HUES64 (cell line): ENCODE results near the gene ANKRD11.
A peak's percentile ranks its signal among the peaks of the same experiment; 100 is the strongest.
"Not testable (repeated sequence)": the region's sequence is repeated elsewhere in the genome, so short reads cannot be mapped to it uniquely, and the experiment has no call there.

ENCODE experiments used
- H3K27ac ChIP-seq: 2 replicates; pipeline ENCODE4 v1.7.0; 2013; ENCODE audit warnings: low read depth, low read length, inconsistent platforms
- H3K27me3 ChIP-seq: 2 replicates; pipeline ENCODE4 v1.6.1; 2013; ENCODE audit warnings: mild to moderate bottlenecking, low read length; ENCODE audit not compliant: insufficient read depth
- H3K36me3 ChIP-seq: 2 replicates; pipeline ENCODE4 v1.6.1; 2013; ENCODE audit warnings: mild to moderate bottlenecking, low read length; ENCODE audit not compliant: insufficient read depth
- H3K4me1 ChIP-seq: 2 replicates; pipeline ENCODE4 v1.6.1; 2013; ENCODE audit warnings: mild to moderate bottlenecking, low read length, moderate library complexity; ENCODE audit not compliant: insufficient read depth
- H3K4me3 ChIP-seq: 2 replicates; pipeline ENCODE4 v1.5.1; 2013; ENCODE audit warnings: mild to moderate bottlenecking, low read length, moderate library complexity
- H3K9ac ChIP-seq: 2 replicates; pipeline ENCODE4 v1.6.1; 2013; ENCODE audit warnings: mild to moderate bottlenecking, low read depth, low read length
- H3K9me3 ChIP-seq: 2 replicates; pipeline ENCODE4 v1.6.1; 2013; ENCODE audit warnings: low read depth, low read length; ENCODE audit not compliant: insufficient read depth
- WGBS: fragments of 150-250, 120-280 bp; methylation state at CpG from one replicate; pipeline ENCODE4 v1.1.7; 2013; ENCODE audit warnings: missing lambda C conversion rate; 5-methylcytosine and 5-hydroxymethylcytosine counted together

The ANKRD11 gene

DNA sequence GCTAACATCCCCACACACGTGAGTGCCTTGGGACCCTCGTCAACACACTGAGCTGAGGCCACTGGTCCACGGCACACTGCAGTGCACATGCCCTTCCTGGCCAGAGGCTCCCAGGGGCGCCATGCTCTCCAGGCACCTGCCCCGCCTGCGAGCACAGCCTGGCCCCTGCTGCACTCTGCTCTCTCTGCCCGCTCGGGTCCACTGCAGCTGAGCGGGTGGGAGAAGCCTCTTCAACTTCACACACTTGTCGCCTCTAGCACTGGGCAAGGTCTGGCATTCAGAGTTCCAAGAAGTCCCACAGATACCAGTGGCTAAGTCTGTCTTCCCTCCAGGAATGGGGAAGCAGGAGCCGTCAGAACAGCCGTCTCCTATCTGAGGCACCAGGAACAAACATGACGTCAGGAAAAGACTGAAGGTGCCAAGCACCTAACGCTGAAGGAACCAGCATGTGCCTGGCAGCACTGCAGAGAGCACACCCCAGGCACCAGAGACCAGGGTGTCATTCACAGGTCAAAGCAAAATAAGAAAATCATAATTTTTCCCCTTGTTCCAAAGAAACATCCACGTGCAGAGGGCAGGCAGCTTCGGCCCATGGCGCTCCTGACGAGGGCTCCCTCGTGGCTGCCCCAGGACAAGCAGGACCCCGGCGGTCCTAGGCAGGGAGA lies 189.9 kb downstream of the ANKRD11 start:
- Histone ChIP-seq H3K36me3 (peaks cover 21% of the 10 kb centered on the region), H3K27me3 (no peaks in the 10 kb centered on the region), H3K4me1 (peaks cover 16% of the 10 kb centered on the region), H3K9me3 (no peaks in the 10 kb centered on the region), H3K9ac (no peak overlapping the region), H3K27ac (no peak overlapping the region), H3K4me3 (no peak overlapping the region)
- 89% methylated on average over 21 of the region's 21 CpGs for WGBS

DNA sequence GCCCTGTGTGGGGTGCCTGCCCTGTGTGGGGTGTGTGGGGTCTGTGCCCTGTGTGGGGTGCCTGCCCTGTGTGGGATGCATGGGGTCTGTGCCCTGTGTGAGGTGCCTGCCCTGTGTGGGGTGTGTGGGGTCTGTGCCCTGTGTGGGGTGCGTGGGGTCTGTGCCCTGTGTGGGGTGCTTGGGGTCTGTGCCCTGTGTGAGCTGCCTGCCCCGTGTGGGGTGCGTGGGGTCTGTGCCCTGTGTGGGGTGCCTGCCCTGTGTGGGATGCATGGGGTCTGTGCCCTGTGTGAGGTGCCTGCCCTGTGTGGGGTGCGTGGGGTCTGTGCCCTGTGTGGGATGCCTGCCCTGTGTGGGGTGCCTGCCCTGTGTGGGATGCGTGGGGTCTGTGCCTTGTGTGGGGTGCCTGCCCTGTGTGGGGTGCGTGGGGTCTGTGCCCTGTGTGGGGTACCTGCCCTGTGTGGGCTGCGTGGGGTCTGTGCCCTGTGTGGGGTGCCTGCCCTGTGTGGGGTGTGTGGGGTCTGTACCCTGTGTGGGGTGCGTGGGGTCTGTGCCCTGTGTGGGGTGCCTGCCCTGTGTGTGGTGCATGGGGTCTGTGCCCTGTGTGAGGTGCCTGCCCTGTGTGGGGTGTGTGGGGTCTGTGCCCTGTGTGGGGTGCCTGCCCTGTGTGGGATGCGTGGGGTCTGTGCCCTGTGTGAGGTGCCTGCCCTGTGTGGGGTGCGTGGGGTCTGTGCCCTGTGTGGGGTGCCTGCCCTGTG lies 190.8 kb downstream of the ANKRD11 start:
- H3K9me3 ChIP-seq, H3K4me3 ChIP-seq, H3K27me3 ChIP-seq, H3K9ac ChIP-seq, H3K27ac ChIP-seq: not testable (repeated sequence)
- WGBS: 98% methylated on average over 10 of the region's 10 CpGs
- peaks cover 14% of the 10 kb centered on the region for H3K36me3 ChIP-seq
- peaks cover 22% of the 10 kb centered on the region for H3K4me1 ChIP-seq

DNA sequence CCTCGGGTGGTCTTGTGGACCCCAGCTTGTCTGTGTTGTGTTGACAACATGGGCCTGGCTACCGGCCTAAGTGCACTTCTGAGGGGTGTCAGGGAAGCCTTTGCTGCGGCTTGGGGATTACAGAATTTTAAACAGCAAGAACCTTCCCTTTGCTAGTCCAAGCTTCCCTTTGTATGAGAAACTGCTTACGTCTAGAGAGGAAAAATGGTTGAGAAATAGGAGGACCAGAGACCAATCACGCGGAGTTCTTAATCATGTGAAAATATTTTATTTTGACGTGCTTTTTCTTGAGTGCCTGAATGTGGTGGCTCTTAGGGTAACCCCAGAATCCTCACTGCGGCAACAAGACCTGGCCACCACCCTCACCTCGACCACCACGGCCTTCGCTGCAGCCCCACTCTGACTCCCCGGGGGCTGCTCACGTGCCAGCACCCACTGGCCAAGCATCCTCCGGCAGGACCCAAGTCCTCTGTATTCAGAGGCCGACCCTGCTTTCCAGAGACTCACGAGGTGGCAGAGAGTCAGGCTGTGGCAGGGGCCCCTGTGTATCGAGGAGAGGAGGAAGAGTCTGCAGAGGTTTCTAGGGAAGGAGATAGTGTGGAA lies 191.6 kb downstream of the ANKRD11 start:
- no peaks in the 10 kb centered on the region for H3K27me3 ChIP-seq

DNA sequence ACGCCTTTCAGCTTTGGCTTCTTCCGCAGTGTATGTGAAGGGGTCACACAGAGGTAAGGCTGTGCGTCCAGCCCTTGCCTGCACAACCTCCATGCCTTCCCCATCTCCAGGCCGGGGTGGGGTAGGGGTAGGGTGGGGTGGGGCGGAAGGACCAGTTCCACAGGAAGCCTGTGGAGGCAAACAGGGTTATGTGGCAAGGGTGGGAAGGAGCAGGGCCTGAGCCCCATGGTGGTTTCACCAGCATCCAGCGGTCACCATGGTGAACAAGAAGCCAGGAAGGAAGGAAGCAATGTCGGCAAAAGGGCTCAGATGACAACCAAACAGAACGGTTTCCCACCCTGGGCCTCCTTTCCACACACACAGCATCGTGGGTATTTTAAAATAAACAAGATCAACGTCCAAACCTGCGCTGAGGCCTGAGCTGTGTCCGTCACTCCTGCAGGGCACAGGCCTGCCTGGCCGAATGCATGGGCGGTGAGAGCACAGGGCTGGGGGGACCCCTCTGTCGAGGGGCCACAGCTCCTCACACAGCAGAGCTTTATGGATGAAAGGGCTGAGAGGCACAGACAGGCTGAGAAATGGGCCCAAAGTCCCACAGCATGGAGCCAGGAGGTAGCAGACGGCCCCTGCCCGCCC lies 192.3 kb downstream of the ANKRD11 start:
- no peaks in the 10 kb centered on the region for H3K27me3 ChIP-seq
- H3K4me1 ChIP-seq: peaks cover 32% of the 10 kb centered on the region
- no peak overlapping the region for H3K27ac ChIP-seq
- no peaks in the 10 kb centered on the region; the same call in 1 of the 2 replicates for H3K36me3 ChIP-seq
- WGBS: 94% methylated on average over 15 of the region's 17 CpGs
- no peak overlapping the region for H3K9ac ChIP-seq
- no peaks in the 10 kb centered on the region for H3K9me3 ChIP-seq
- H3K4me3 ChIP-seq: no peak overlapping the region

More for the DNA sequence above, 191.6 kb downstream of the ANKRD11 start:
- no peak overlapping the region for H3K9ac ChIP-seq
- no peak overlapping the region for H3K27ac ChIP-seq
- no peaks in the 10 kb centered on the region for H3K9me3 ChIP-seq
- H3K36me3 ChIP-seq: peaks cover 6% of the 10 kb centered on the region
- no peak overlapping the region for H3K4me3 ChIP-seq
- WGBS: 96% methylated on average over 17 of the region's 17 CpGs
- peaks cover 30% of the 10 kb centered on the region for H3K4me1 ChIP-seq

DNA sequence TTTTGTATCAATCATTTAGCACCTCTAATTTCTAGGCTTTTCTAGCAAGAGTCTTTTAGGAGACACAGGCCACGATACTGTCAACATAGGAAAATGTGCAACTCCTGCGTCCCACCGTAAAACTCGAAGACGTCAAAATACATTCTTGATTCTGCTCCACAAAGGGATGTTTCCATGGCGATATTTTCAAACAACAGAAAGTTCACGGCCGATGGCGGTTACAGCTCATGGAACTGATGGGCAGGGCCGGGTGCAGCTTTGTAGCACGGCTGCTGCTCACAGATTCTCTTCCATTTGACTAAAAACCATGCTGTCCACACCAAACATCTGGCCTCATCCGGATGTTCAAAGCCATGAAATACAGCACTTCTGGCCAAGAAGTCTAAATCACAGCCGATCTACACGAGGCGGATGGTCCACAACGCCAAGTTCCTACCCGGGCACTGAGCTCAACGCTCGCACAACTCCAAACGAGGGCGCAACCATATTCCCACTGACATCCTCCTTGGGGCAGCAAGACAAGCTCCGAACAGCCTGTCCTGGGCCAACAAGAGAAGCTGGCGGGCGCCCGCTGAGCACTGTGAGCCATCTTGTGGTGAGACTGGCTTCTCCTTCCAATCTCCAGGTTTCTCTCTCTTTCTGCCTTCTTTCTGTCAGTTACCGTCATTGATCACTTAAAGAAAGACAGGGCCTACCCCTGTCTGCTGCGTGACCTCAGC lies 193.0 kb downstream of the ANKRD11 start:
- Histone ChIP-seq H3K27ac (no peak overlapping the region; the same call in 1 of the 2 replicates), H3K9ac (no peak overlapping the region), H3K9me3 (no peaks in the 10 kb centered on the region), H3K4me1 (peaks cover 39% of the 10 kb centered on the region), H3K36me3 (no peaks in the 10 kb centered on the region; the same call in 1 of the 2 replicates), H3K27me3 (no peaks in the 10 kb centered on the region), H3K4me3 (no peak overlapping the region)
- WGBS: 93% methylated on average over 27 of the region's 27 CpGs

DNA sequence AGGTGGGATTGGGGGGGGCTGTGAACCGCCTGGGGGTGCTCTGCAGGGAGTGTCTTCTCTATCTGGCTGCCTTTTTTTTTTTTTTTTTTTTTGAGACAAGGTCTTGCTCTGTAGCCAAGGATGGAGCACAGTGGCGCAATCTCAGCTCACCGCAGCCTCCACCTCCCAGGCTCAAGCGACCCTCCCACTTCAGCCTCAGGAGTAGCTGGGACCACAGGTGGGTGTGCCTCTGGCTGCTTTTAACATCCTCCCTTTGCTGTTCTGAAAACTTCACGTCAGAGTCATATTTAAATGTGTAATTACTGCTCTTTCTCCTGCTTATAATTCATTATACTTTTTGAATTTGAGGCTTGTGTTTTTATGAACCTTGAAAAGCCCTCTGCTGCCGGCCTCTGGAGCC lies 194.4 kb downstream of the ANKRD11 start:
- Histone ChIP-seq H3K4me3 (no peak overlapping the region), H3K36me3 (no peaks in the 10 kb centered on the region; the same call in 1 of the 2 replicates), H3K9ac (no peak overlapping the region), H3K4me1 (peaks cover 53% of the 10 kb centered on the region), H3K27ac (no peak overlapping the region), H3K9me3 (no peaks in the 10 kb centered on the region), H3K27me3 (no peaks in the 10 kb centered on the region)
- WGBS: 83% methylated on average over 4 of the region's 6 CpGs

DNA sequence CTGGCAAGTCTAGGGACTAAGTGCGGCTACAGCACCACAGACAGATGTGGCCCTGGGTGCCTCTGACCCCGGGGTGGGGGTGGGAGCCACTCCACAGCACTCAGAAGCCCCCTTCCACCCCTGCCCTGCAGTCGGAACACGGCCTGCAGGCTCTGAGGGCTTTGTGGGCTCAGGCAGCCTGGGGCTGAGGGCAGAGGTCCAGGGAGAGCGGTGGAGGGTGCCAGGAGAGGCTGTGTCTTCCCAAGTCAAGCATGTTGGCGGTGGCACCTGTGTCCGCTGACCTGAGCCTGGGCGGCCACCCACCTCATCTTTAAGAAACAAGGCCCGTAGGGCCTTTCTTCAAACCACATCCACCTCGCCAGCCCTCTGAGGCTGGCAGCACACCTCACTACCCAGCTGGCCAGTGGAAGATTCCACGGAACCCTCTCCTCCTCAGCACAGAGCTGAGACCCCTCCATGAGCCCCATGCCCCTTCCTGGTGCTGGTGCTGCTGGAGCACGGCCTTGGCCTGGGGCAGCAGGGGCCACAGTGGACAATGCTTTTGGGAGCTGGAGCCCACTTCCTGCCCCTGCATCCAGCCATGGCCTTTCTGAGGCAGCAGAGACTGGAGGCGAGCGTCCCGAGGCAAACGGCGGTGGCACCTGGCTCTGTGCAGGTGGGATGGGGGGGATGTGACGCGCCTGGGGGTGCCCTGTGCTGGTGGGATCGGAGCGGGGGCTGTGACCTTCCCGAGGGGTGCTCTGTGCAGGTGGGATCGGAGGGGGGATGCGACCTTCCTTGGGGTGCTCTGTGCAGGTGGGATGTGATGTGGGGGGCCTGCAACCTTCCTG lies 195.1 kb downstream of the ANKRD11 start:
- Histone ChIP-seq H3K27me3 (no peaks in the 10 kb centered on the region), H3K4me3 (no peak overlapping the region), H3K36me3 (no peaks in the 10 kb centered on the region; the same call in 1 of the 2 replicates), H3K4me1 (peaks cover 57% of the 10 kb centered on the region), H3K9ac (no peak overlapping the region), H3K9me3 (no peaks in the 10 kb centered on the region), H3K27ac (peak overlapping the region; percentile 18; the same call in 1 of the 2 replicates)
- 94% methylated on average over 24 of the region's 24 CpGs for WGBS

DNA sequence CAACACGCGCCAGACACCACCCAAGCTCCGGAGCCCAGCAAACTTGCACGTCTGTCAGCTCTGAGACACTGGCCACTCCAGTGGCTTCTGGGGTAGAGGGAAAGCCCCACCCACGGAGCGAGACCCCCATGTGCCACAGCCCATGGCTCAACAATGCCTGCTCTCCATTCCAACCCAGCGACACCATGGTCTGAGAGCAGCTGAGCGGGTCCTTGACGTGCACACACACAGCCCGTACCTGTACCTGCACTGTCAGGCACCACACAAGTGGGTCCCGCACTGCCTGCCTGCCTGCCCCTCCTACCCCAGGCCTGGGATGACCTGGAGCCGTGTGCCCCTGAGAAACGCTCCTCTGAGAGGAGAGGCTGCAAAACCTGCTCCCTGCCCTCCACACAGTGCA lies 195.9 kb downstream of the ANKRD11 start:
- H3K4me3 ChIP-seq: no peak overlapping the region
- 0 out of 2 replicates have a peak overlapping the region, but pooled peaks have one; percentile 3 for H3K27ac ChIP-seq
- WGBS: 93% methylated on average over 13 of the region's 13 CpGs
- H3K27me3 ChIP-seq: no peaks in the 10 kb centered on the region
- H3K36me3 ChIP-seq: no peaks in the 10 kb centered on the region; the same call in 1 of the 2 replicates
- H3K9me3 ChIP-seq: no peaks in the 10 kb centered on the region
- H3K4me1 ChIP-seq: peaks cover 62% of the 10 kb centered on the region
- H3K9ac ChIP-seq: no peak overlapping the region

DNA sequence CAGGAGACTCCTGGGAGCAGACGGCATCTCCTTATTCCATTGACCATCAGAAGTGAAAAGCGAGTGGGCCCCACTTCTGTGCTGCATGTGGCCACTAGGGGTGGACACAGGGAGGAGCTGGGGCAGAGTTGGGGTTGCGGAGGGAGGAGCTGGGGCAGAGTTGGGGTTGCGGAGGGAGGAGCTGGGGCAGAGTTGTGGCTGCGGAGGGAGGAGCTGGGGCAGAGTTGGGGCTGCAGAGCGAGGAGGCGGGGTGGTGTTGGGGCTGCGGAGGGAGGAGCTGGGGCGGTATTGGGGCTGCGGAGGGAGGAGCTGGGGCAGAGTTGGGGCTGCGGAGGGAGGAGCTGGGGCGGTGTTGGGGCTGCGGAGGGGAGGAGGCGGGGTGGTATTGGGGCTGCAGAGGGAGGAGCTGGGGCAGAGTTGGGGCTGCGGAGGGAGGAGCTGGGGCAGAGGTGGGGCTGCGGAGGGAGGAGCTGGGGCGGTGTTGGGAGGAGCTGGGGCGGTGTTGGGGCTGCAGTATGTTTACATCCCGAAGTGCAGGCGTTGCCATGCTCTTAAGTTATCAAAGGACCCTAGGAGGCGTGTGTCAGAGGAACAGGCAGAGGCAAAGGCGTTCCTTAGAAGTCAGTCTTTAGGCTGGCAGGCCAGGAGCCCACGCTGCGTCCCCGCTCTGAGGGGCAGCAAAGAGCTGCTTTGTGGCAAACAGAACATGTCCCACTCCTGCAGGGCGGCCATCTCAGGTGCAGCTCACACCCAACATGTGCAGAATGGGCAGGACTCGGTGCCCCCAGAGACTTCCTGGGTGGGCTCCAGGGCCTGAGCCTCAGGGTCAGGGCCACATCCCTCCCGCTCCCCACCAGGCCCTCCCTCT lies 196.9 kb downstream of the ANKRD11 start:
- Histone ChIP-seq H3K9ac (0 out of 2 replicates have a peak overlapping the region, but pooled peaks have one; percentile 47), H3K4me1 (peaks cover 64% of the 10 kb centered on the region), H3K27me3 (no peaks in the 10 kb centered on the region), H3K9me3 (no peaks in the 10 kb centered on the region), H3K27ac (peak overlapping the region; percentile 80; the same call in 1 of the 2 replicates), H3K36me3 (peaks cover 5% of the 10 kb centered on the region), H3K4me3 (no peak overlapping the region)
- 82% methylated on average over 28 of the region's 28 CpGs for WGBS
